Putamen (tissue), 1 donor: ENCODE results near the gene CDYL2.
"Not testable (repeated sequence)": the region's sequence is repeated elsewhere in the genome, so short reads cannot be mapped to it uniquely, and the experiment has no call there.

Experiments
- DNase-seq: peaks from one replicate; pipeline ENCODE4 v3.0.0-alpha.2; 2016; ENCODE audit warnings: low spot score

Gene CDYL2, protein sequence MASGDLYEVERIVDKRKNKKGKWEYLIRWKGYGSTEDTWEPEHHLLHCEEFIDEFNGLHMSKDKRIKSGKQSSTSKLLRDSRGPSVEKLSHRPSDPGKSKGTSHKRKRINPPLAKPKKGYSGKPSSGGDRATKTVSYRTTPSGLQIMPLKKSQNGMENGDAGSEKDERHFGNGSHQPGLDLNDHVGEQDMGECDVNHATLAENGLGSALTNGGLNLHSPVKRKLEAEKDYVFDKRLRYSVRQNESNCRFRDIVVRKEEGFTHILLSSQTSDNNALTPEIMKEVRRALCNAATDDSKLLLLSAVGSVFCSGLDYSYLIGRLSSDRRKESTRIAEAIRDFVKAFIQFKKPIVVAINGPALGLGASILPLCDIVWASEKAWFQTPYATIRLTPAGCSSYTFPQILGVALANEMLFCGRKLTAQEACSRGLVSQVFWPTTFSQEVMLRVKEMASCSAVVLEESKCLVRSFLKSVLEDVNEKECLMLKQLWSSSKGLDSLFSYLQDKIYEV

DNA sequence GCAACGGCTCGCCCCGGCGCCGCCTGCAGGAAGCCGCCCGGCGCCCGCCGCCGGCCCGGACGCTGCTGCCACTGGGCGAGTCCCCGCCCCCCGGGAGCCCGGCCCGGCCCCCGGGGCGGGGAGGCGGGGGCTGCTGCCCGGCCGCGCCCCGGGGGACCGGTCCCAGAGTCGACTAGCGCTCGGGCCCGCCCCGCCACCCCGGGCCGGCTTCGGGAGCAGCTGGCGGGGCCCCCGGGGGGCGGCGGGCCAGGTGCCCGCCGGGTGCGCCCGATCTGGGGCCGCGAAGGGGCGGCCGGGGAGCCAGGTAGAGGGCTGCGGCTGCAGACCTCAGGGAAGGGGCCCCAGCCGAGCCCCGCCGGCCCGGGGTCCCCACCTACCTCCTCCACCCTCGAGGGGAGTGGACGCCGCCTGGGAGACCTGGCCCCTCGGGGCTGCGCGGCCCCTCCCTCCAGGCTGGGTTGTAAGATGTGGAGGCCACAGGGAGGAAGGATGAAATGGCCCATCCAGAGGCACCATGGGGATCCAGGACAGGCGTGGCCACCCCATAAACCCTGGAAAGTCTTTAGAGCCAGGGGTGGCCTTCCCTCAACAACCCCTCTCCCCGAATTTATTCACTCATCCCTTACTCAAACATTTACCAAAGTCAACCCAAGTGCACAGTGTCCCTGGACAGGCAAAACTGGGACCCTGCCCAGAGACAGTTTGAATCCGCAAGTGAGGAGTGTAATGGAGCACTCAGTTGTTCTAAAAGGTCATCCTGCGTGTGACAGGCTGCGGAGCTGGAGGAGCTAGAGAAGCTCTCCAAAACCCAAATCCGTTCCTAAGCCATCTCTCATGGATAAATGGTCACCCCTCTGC lies at the start of gene CDYL2:
TSS of gene CDYL2 (minus strand) at position 73 of the 858 bp plus-strand sequence. CDS start 425 bp downstream, outside the sequence.
- DNase-seq: no peak

DNA sequence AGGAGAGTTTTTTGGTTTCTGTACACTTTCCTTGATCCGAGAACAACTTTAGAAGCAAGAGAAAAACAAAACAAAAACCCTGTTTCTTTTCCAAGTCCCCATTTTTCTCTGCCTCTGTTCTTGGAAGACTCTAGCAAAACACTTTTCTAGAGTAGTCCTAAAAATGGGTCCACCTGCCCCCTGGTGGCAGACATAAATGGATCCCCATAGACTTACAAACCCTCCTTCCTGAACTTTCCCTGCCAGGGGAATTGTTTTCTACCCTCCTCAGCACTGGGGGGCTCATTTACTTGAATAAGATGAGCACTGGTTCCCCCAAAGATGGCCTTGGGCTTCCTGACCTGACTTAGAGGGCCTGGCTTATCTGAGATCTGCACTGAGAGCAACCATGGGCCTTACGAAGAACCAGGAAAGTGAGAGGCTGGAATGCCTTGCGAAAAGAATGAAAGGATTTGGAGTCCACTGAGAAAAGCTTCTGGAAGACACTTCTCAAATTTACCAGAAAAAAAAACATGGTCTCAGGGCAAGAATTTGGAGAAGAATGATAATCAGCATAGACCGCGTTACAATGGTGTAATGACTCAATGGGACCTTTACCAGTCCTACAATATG lies 48.0 kb upstream of the CDYL2 start:
- no peak for DNase-seq

DNA sequence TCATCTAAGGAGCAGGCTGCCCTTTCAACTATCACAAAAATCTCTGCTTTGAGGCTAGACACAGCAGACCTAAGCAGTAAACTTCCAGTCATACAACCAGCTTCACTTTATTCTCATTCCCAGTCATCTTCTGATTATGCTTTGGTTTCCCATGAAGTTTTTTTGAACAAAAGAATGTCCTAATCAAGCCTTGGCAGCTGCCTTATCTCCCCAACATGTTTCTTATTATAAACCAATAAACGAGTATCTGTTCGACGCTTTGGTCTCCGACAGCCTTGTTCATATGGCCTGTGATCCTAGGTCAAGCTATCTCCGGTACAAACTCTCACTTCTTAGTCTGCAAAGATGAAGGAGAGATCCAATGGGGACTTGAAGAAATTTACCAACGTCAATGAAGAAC lies 47.4 kb upstream of the CDYL2 start:
- no peak for DNase-seq

DNA sequence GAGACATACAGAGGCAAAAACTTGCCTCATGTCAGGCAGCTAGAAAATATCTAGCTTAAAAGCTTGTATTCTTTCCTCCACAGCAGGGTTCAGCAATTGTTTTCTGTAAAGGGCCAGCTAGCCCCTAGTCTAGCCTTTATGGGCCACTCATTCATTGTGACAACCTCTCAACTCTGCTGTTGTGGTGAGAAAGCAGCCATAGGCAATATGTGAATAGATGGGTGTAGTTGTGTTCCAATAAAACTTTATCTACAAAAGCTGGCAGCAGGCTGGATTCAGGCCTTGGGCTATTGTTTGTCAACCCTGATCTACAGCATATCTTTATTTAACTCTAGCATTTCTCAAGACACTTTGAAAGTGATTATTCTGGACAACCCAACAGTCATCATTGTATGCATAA lies 46.4 kb upstream of the CDYL2 start:
- no peak for DNase-seq

DNA sequence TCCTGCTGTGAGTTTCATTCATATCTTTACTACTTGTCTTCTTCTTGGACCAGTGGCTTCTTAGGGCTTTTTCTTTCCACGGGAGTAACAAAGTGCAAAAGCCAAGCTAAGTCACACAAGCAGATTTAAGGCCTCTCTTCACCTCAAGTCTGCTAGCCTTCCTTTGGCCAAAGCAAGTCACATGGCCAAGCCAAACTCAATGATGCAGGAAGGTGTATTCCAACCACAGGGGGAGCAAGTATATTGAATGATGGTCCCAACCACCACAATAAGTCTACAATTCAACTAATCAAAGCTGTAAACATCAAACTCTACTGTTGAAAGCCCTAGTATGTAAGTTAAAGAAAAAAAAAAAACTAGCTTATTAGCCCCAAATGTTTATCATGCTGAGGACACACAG lies 44.5 kb upstream of the CDYL2 start:
- no peak for DNase-seq

DNA sequence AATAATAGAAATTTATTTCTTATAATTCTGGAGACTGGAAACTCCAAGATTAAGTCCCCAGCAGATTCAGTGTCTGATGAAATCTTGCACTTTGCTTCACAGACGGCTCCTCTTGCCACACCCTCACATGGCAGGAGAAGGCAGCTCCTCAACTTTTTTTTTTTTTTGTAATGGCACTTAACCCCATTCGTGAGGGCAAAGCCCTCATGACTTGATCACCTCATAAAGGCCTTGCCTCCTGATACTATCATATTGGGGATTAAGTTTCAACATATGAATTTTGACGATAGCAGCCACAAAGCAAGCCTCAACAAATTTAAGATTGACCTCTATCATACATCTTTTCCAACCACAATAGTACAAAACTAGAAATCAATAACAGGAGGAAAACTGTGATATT lies 42.3 kb upstream of the CDYL2 start:
- no peak for DNase-seq

DNA sequence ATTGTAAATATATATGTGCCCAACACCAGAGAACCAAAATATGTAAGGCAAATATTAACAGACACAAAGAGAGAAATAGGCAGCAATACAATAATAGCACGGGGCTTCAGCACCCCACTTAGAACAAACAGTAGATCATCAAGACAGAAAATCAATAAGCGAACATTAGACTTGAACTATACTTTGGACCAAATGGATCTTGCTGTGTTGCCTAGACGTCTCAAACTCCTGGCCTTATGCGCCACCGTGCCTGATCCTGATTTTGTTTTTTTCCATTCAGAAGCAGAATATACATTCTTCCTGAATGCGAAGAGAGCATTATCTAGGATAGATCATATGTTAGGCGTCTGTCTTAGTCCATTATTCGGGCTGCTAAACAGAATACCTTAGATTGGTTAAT lies 41.9 kb upstream of the CDYL2 start:
- no peak for DNase-seq

DNA sequence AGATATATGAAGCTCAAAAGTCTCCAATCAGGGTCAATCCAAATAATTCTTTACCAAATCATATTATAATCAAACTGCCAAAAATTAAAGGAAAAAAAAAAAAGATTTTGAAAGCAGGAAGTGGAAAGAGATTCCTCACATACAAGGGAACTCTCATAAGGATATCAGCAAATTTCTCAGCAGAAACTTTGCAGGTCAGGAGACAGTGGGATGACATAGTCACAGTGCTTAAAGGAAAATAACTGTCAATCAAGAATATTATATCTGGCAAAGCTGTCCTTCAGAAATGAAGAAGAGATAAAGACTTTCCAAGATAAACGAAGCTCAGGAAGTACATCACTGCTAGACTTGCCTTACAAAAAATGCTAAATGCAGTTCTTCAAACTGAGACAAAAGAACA lies 40.0 kb upstream of the CDYL2 start:
- DNase-seq: no peak

DNA sequence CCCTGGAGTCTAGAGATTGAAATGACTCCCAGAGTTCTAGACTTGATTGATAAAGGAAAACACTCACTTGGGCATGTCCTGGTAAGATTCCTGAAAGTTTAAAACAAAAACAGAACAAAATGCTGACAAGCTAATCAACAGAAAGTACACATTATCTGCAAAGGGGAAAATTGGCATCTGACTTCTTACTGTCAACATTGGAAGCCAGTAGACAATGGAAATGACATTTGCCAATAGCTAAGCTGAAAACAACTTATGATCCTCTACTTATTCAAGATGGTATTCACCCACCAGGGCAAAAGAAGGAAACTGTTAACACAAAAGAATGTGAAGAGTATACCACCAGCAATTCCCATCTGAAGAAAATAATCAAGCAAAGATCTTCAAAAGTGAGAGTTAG lies 36.8 kb upstream of the CDYL2 start:
- no peak for DNase-seq

DNA sequence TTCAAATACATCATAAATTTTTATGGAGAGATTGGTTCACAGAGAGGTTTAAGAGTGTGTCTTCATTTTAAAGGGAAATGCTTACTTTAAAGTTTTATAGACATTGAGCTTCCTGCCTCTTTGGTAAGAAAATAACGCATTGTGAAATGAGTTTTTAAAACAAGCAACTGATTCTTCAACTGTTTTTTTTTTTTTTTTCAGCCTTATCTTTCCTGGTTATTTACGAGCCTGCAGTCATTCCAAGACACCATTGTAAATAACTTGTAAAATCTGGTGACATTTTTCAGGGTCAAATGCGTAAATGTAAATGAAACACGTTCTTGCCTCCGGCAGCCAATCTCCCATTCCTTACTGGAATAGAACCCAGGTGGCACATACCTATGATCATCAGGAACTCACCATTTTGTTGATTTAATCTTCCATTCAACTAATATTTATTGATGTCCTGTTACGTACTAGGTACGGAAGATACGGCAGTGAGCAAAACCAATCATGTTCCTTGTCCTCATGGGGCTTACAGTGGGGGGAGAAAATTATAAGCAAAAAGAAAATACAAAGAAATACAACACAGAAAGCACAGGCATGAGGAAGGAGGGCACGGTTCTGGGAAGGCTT lies 33.2 kb upstream of the CDYL2 start:
- DNase-seq: no peak

DNA sequence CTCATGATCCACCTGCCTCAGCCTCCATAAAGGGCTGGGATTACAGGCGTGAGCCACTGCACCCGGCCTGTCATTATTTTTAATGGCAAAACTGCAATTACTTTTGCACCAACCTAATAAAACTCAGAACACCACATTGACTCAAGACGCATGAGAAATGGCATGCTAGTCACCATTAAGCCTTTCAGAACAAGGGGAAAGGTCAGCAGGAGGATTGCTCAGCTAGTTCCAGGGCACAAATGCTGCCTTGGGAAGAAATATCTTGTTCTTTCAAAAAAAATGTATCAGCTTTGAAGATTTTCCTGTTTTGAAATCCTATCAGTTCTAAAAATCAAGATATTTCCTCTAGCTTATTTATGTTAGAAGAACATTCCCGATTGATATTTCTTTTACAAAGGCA lies 32.4 kb upstream of the CDYL2 start:
- DNase-seq: no peak

DNA sequence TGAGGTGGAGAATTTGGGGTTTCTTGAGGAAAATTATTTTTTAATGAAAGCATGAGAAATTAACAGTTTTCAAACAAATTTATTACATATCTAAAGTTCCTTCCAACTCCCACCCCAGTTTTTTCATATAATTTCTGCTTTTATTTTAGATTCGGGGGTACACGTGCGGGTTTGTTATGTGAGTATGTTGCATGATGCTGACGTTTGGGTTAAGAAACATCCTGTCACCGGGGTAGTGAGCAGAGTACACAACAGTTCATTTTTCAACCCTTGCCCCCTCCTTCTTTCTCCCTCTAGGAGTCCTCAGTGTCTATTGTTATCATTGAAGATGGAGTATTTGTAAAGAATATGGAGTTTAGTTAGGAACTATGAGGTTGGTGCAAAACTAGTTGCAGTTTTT lies 31.8 kb upstream of the CDYL2 start:
- DNase-seq: no peak

DNA sequence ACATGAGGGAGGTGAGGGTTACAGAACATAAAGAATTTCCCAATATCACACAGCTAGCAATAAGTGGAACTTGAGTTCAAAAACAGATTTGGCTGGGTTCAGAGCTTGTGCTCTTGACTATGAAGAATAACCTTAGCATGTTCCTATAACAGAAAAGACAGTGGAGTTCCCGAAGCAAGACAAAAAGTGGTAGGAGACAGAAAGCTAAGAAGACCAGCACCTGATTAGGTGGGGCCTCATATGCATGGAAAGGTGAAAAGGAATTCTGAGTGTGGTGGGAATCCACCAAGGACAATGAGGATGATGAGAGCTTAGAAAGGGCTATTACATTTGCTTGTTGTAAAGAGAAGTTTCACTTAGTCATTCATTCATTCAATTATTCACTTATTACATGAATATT lies 26.6 kb upstream of the CDYL2 start:
- DNase-seq: no peak

DNA sequence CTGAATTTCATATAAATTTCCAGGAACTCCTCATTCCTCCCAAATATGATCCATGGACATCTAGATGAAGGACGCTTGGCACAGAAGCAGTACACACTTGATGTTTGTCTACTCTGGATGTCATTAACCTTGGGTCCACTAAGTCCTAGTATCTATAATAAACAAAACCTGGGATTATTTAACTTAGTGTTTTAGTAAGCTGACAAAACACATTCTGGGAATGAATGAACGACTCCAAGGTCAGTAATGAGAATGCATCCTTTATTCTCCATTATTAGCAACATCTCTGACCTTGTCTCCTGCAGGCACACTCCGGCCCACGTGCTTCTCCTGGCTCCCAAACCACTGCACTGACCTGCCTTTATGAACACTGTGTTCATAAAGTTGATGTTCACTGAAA lies 24.1 kb upstream of the CDYL2 start:
- no peak for DNase-seq

DNA sequence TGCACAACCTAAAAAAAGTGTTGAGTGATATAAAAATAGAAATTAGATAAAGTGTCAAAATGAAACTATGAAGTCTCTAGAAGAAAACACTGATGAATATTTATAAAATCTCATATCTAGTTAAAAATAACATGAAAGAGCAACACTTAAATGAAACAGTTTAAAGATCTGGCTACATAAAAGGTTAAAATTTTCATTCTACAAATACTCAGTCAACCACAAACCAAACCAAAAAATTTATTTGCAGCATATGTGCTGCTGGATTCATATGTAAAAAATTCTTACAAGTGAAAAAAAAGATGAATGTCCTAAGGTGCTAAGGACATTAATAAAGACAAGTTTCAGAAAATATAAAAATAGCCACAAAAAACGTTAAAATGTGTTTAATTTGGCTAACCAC lies 22.6 kb upstream of the CDYL2 start:
- DNase-seq: no peak

DNA sequence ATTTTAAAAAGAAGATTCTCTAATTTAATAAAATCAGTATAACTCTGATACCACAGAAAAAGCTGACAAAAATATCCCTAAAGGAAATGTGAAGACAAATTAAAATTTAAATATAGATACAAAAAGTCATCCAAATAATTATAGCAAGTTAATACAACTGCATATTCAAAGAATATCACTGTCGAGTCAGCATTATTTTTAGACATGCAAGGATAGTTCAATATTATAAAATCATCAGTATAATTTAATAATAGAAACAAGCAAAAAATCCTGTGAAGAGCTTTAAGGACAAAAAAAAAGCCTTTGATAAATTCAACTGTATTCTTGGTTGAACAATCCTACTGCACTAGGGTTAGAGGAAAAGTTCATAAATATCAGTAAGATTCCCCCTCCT lies 21.0 kb upstream of the CDYL2 start:
- no peak for DNase-seq

DNA sequence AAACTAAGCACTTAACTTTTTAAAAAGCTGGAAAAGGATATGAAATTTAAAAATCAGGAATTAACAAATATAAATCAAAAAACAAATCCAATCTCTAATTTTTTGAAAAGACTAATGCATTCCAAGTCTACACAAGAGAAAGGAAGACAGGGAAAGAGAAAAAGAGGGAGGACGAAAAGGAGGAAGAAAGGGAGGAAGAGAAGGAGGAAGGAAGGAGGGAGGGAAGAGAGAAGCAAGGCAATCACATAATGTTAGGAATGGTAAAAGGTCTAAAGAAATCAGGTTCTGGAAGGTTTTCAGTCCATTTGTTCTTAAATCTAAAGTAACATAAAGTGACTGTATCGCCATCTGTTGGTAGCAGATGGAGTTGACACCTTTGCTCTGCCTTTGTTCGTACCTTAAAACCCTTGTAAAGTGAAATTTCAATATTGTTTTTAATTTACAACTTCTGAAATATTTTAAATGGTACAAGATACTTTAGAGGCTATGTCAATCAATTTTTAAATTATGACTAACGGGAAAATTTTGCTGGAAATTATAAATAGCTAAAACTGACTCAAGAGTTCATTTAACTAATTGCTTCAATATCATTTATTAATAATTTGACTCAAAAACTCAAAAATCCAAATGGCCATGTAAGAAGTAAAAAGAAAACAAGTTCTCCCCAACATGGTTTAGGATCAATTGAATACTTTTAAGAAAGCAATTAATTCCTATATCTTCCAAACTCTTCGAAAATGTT lies 20.4 kb upstream of the CDYL2 start:
- DNase-seq: no peak

DNA sequence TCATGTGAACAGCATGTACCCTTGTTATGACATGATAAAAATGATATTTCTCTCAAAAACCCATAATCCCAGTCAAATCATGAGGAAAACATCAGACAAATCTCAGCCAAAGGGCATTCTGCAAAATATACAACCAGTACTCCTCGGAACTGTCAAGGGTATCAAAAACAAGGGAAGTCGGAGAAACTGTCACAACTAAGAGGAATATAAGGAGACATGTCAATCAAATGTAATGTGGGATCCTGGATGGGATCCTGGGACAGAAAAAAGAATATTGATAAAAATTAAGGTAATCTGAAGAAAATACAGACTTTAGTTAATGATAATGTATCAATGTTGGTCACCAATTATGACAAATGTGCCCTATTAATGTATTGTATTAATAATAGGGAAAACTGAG lies 15.6 kb upstream of the CDYL2 start:
- no peak for DNase-seq

DNA sequence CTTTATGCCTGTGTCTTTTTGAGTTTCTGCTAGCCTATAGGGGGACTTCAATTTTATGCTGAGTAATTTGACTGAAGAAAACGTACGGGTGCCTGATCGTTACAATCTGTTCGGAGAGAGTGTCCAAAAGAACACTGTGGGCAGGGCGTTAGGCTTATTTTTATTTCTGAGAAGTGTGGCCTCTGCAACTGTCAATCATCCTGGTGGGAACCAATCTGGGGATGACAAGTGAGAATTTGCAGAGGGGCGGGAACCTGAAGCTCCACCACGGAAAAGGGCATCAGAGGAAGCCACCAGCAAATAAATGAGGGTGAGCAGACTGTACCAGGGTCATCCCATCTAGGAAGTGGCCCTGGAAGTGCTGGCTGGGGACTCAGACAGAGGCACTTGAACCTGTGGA lies 12.0 kb upstream of the CDYL2 start:
- no peak for DNase-seq

DNA sequence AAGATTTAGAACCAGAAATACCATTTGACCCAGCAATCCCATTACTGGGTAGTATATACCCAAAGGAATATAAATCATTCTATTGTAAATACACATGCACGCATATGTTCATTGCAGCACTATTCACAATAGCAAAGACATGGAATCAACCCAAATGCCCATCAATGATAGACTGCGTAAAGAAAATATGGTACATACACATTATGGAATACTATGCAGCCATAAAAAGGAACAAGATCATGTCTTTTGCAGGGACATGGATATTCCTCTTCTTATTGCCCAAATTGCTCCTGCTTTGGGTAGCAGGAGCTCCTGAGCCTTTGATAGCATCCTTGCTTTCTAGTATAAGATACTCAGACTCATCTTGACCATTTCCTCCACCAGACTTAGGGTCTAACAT lies 10.9 kb upstream of the CDYL2 start:
- not testable (repeated sequence) for DNase-seq

DNA sequence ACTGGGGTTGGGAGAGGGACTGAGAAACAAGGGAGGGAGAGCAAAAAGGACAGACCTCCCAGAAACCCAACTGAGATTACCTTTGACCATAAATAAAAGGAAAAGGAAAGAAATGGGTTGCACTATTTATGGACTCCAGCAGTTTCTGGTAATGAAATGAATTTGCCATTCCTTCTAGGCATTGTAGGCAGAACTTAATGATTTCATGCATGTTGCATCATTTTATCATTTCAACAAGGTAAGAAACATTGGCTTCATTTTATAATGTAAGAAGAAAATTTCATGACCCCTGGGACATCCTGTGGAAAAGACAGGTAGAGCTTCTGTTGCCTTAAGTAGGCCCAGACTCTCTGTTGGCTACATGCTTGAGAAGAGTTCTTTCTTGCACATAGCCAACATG lies 8.2 kb upstream of the CDYL2 start:
- no peak for DNase-seq

DNA sequence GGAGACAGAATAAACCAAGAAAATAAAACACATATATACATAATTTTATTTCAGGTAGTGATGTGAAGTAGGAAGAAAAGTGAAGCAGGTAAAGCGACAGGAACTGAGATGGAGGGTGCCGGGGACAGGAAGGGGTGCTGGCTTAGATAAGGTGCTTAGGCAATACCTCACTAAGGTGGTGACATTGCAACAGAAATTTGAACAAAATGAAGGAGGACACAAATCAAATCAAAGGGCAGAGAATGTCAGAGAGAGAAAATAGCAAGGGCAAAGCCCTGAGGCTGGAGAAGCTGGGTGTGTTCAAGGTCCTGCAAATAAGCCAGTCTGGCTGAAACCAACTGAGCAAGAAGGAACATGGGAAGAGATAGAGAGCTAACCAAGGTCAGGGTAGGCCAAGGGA lies 5.0 kb upstream of the CDYL2 start:
- no peak for DNase-seq
